Effector memory CD8-positive, alpha-beta T cell (primary cell): ENCODE results near the gene ACSL5.
"Not testable (repeated sequence)": the region's sequence is repeated elsewhere in the genome, so short reads cannot be mapped to it uniquely, and the experiment has no call there.

Source experiments
- ATAC-seq: fragments of 150-1000 bp; cut with Tn5 transposase; replicated peaks from 2 replicates; pipeline ENCODE4 v1.10.0; 2021; ENCODE audit warnings: mild to moderate bottlenecking, moderate library complexity
- DNase-seq, 3 experiments: peaks; one replicate each; pipeline ENCODE4 v3.0.0; 2021
- H3K27ac Mint-ChIP-seq, 2 donors: one replicate each; pipeline ENCODE4 v1.8.0; 2022; ENCODE audit warnings: mild to moderate bottlenecking in 2 of 2, mixed read lengths in 2 of 2, moderate library complexity in 2 of 2
- H3K27me3 Mint-ChIP-seq, 2 donors: one replicate each; pipeline ENCODE4 v1.8.0; 2022; ENCODE audit warnings: mixed read lengths in 2 of 2
- H3K36me3 Mint-ChIP-seq: one replicate; pipeline ENCODE4 v1.8.0; 2022; ENCODE audit warnings: mild to moderate bottlenecking, moderate library complexity, mixed read lengths; ENCODE audit not compliant: insufficient read depth
- H3K4me1 Mint-ChIP-seq, 2 donors: one replicate each; pipeline ENCODE4 v1.8.0; 2022; ENCODE audit warnings: low read depth in 2 of 2, mixed read lengths in 2 of 2
- H3K4me3 Mint-ChIP-seq, 2 donors: one replicate each; pipeline ENCODE4 v1.8.0; 2022; ENCODE audit warnings: mild to moderate bottlenecking in 2 of 2, mixed read lengths in 2 of 2, moderate library complexity in 2 of 2
- H3K9me3 Mint-ChIP-seq, 2 donors: one replicate each; pipeline ENCODE4 v1.8.0; 2022; ENCODE audit warnings: mixed read lengths in 2 of 2

Gene ACSL5

GRCh38 chr10:112360308-112361270 is 13.3 kb upstream of the ACSL5 start:
- Mint-ChIP-seq H3K27ac (no peak overlapping the region), H3K9me3 (no peaks in the 10 kb centered on the region), H3K27me3 (no peaks in the 10 kb centered on the region), H3K36me3 (peaks cover 3% of the 10 kb centered on the region), H3K4me3 (no peak overlapping the region), H3K4me1 (peaks cover 0 to 16% of the 10 kb centered on the region in 2 donors)
- ATAC-seq (no peak), DNase-seq (no peak)

- peak overlapping the region in 1 of 2 donors; percentile 52 for H3K27ac Mint-ChIP-seq
- ATAC-seq (no peak), DNase-seq (no peak)
- peaks cover under 1 to 21% of the 10 kb centered on the region in 2 donors for H3K4me1 Mint-ChIP-seq
- H3K9me3 Mint-ChIP-seq, result no peaks in the 10 kb centered on the region
- H3K36me3 Mint-ChIP-seq, result peaks cover 3% of the 10 kb centered on the region
- no peak overlapping the region for H3K4me3 Mint-ChIP-seq
- no peaks in the 10 kb centered on the region for H3K27me3 Mint-ChIP-seq
Observed at GRCh38 chr10:112361951-112362751, 11.8 kb upstream of the ACSL5 start.

- ATAC-seq (no peak), DNase-seq (no peak)
- Mint-ChIP-seq H3K36me3 (peaks cover 3% of the 10 kb centered on the region), H3K27me3 (no peaks in the 10 kb centered on the region), H3K27ac (no peak overlapping the region), H3K4me3 (no peak overlapping the region), H3K9me3 (no peaks in the 10 kb centered on the region), H3K4me1 (peaks cover 2 to 28% of the 10 kb centered on the region in 2 donors)
Observed at GRCh38 chr10:112362833-112363232, 11.1 kb upstream of the ACSL5 start.

- H3K36me3 Mint-ChIP-seq, result peaks cover 9% of the 10 kb centered on the region
- DNase-seq, result peak in 1 of 3 experiments; percentile 33
- H3K4me1 Mint-ChIP-seq, result peaks cover 12 to 36% of the 10 kb centered on the region in 2 donors
- H3K4me3 Mint-ChIP-seq, result peak overlapping the region in 1 of 2 donors; percentile 6
- no peaks in the 10 kb centered on the region for H3K27me3 Mint-ChIP-seq
- no peaks in the 10 kb centered on the region for H3K9me3 Mint-ChIP-seq
- peak overlapping the region in 1 of 2 donors; percentile 45 for H3K27ac Mint-ChIP-seq
- ATAC-seq, result no peak
Observed at GRCh38 chr10:112363696-112364688, 9.9 kb upstream of the ACSL5 start.

GRCh38 chr10:112365014-112365432 is 8.9 kb upstream of the ACSL5 start:
- no peaks in the 10 kb centered on the region for H3K27me3 Mint-ChIP-seq
- peaks cover 18 to 40% of the 10 kb centered on the region in 2 donors for H3K4me1 Mint-ChIP-seq
- no peak overlapping the region for H3K4me3 Mint-ChIP-seq
- peaks cover 12% of the 10 kb centered on the region for H3K36me3 Mint-ChIP-seq
- ATAC-seq, result no peak
- H3K9me3 Mint-ChIP-seq, result no peaks in the 10 kb centered on the region
- DNase-seq, result no peak
- no peak overlapping the region for H3K27ac Mint-ChIP-seq

- ATAC-seq (no peak), DNase-seq (no peak)
- Mint-ChIP-seq H3K27me3 (no peaks in the 10 kb centered on the region), H3K4me1 (peaks cover 18 to 40% of the 10 kb centered on the region in 2 donors), H3K27ac (no peak overlapping the region), H3K4me3 (no peak overlapping the region), H3K36me3 (peaks cover 12% of the 10 kb centered on the region), H3K9me3 (no peaks in the 10 kb centered on the region)
Observed at GRCh38 chr10:112365451-112365850, 8.5 kb upstream of the ACSL5 start.

GRCh38 chr10:112366992-112367391 is 6.9 kb upstream of the ACSL5 start:
- ATAC-seq (no peak), DNase-seq (no peak)
- peak overlapping the region; percentile 78 to 82 for H3K27ac Mint-ChIP-seq
- peaks cover 24 to 40% of the 10 kb centered on the region in 2 donors for H3K4me1 Mint-ChIP-seq
- H3K27me3 Mint-ChIP-seq, result no peaks in the 10 kb centered on the region
- H3K36me3 Mint-ChIP-seq, result peaks cover 9% of the 10 kb centered on the region
- peak overlapping the region; percentile 44 to 62 for H3K4me3 Mint-ChIP-seq
- H3K9me3 Mint-ChIP-seq, result no peaks in the 10 kb centered on the region

- Mint-ChIP-seq H3K27ac (peak overlapping the region; percentile 78 to 82), H3K36me3 (peaks cover 9% of the 10 kb centered on the region), H3K4me1 (peaks cover 24 to 40% of the 10 kb centered on the region in 2 donors), H3K4me3 (peak overlapping the region; percentile 44 to 62), H3K27me3 (no peaks in the 10 kb centered on the region), H3K9me3 (no peaks in the 10 kb centered on the region)
- no peak for ATAC-seq
- no peak for DNase-seq
Observed at GRCh38 chr10:112367516-112367915, 6.4 kb upstream of the ACSL5 start.

GRCh38 chr10:112369495-112370423 is 4.2 kb upstream of the ACSL5 start:
- Mint-ChIP-seq H3K4me3 (peak overlapping the region; percentile 77 to 81), H3K9me3 (no peaks in the 10 kb centered on the region), H3K27ac (peak overlapping the region; percentile 97), H3K36me3 (peaks cover 9% of the 10 kb centered on the region), H3K27me3 (no peaks in the 10 kb centered on the region), H3K4me1 (peaks cover 35 to 43% of the 10 kb centered on the region in 2 donors)
- ATAC-seq (peak; percentile 99), DNase-seq (peak; percentile 44 to 53 (median 46))

- Mint-ChIP-seq H3K36me3 (peaks cover 9% of the 10 kb centered on the region), H3K4me1 (peaks cover 41 to 45% of the 10 kb centered on the region in 2 donors), H3K4me3 (peak overlapping the region in 1 of 2 donors; percentile 27), H3K27ac (peak overlapping the region; percentile 97), H3K27me3 (no peaks in the 10 kb centered on the region), H3K9me3 (no peaks in the 10 kb centered on the region)
- DNase-seq (no peak), ATAC-seq (no peak)
Observed at GRCh38 chr10:112370424-112370819, 3.5 kb upstream of the ACSL5 start.

- not testable (repeated sequence) for H3K4me3 Mint-ChIP-seq, ATAC-seq, DNase-seq, H3K9me3 Mint-ChIP-seq, H3K36me3 Mint-ChIP-seq, H3K27me3 Mint-ChIP-seq
- peak overlapping the region; percentile 23 to 97 for H3K27ac Mint-ChIP-seq
- H3K4me1 Mint-ChIP-seq, result peaks cover 50% of the 10 kb centered on the region in 2 donors
Observed at GRCh38 chr10:112371326-112371725, 2.6 kb upstream of the ACSL5 start.
